Ovary (tissue), 9 donors: ENCODE measurements around the gene ARHGEF12. TPM values are rescaled to one million over a fixed set of nuclear protein-coding genes. Genes with fewer than 3 reads are reported as not detected.

ENCODE experiments used
- DNase-seq, 5 donors: peaks; one replicate each; pipeline ENCODE4 v3.0.0-alpha.2; 2019 to 2020
- H3K27ac ChIP-seq, 2 donors: fragments of 200-600 bp; one replicate each; pipeline versions ENCODE4 v1.5.1 to v1.8.0; 2019 to 2022
- H3K27me3 ChIP-seq: fragments of 200-600 bp; one replicate; pipeline ENCODE4 v1.8.0; 2022
- H3K36me3 ChIP-seq: fragments of 200-600 bp; sonication (generic); one replicate; pipeline ENCODE4 v1.5.1; 2019
- H3K4me1 ChIP-seq: one replicate; pipeline ENCODE4 v1.8.1; 2013; ENCODE audit warnings: mild to moderate bottlenecking, moderate library complexity; ENCODE audit not compliant: insufficient read depth
- H3K4me3 ChIP-seq: fragments of 200-600 bp; sonication (generic); one replicate; pipeline ENCODE4 v1.5.1; 2017
- H3K9me3 ChIP-seq, 2 donors: fragments of 200-600 bp in 1 of 2; sonication (generic) in 1 of 2; one replicate each; pipeline versions ENCODE4 v1.5.1 to v1.8.1; 2013 to 2019; ENCODE audit warnings: mild to moderate bottlenecking in 1 of 2, moderate library complexity in 1 of 2
- EP300 ChIP-seq: sonication (generic); formaldehyde crosslinking; IDR thresholded peaks from one replicate; pipeline ENCODE4 v1.6.1; 2017; ENCODE audit warnings: antibody characterized with exemption
- POLR2A ChIP-seq: fragments of 450-650 bp; IDR thresholded peaks from one replicate; pipeline ENCODE4 v1.6.1; 2017; ENCODE audit warnings: antibody characterized with exemption, mild to moderate bottlenecking, moderate library complexity
- WGBS, 3 donors: extraction: QIAGEN DNeasy Blood & Tissue Kit in 1 of 3; methylation state at CpG; one replicate each; pipeline versions ENCODE4 v1.1.5 to v1.1.7; 2013 to 2017; 5-methylcytosine and 5-hydroxymethylcytosine counted together
- intact Hi-C, 4 donors: fragments of 100-400 bp; cut with DNase I; formaldehyde crosslinking; loops; one replicate each; pipeline versions ENCODE4 v1.11.0 to v1.15.1; 2022 to 2023
- polyA plus RNA-seq, 2 donors: library from polyadenylated mRNA; stranded (reverse); fragments of 200-250 nt in 1 of 2; fragments of 350-450 nt in 1 of 2; fragmentation: Illumina TruSeq in 1 of 2; extraction: RNeasy Lipid Tissue Mini Kit (QIAGEN cat#74804) in 1 of 2; gene quantifications; one replicate each; pipeline ENCODE4 v1.2.3, GENCODE V29; 2013 to 2014
- total RNA-seq, 7 donors: library from RNA; depleted of rRNA in 2 of 7; stranded (reverse); fragments of >200 nt in 2 of 7; fragmentation: NEBNext Ultra II Directional in 3 of 7; extraction: Animal tissue kit (Norgen Biotek cat#: 25700) in 3 of 7; gene quantifications; one replicate each; pipeline versions ENCODE4 v1.1.0 to v1.2.4, GENCODE V29; 2016 to 2023
- TF ChIP-seq, protein P1 (sequence below), 3 donors: fragments of 450-650 bp in 2 of 3; fragments of 200-600 bp in 1 of 3; IDR thresholded peaks; one replicate each; pipeline versions ENCODE4 v1.5.1 to v1.8.0; 2016 to 2022; ENCODE audit warnings: antibody characterized with exemption in 3 of 3, mild to moderate bottlenecking in 1 of 3
- donor health status: DM: no; HTN: no; CAD: no; lungs with moderate emphysema.
- donor health status: DM: no; HTN: no; CAD: no.
- donor health status: Bipolar disorder and iron deficiency.
- donor health status: DM: yes; HTN: yes; CAD: no.
- donor health status: DM: no; HTN: no; CAD: no.
- donor health status: DM: yes; HTN: yes; CAD: no.

Gene ARHGEF12
- total and polyA plus RNA-seq, 9 donors = 22.1 to 92.9 (median 69.3) TPM

GRCh38 chr11:120343429-120343828, 7.2 kb downstream of the ARHGEF12 start:
- no peak for TF ChIP-seq POLR2A
- TF ChIP-seq, protein P1, sequence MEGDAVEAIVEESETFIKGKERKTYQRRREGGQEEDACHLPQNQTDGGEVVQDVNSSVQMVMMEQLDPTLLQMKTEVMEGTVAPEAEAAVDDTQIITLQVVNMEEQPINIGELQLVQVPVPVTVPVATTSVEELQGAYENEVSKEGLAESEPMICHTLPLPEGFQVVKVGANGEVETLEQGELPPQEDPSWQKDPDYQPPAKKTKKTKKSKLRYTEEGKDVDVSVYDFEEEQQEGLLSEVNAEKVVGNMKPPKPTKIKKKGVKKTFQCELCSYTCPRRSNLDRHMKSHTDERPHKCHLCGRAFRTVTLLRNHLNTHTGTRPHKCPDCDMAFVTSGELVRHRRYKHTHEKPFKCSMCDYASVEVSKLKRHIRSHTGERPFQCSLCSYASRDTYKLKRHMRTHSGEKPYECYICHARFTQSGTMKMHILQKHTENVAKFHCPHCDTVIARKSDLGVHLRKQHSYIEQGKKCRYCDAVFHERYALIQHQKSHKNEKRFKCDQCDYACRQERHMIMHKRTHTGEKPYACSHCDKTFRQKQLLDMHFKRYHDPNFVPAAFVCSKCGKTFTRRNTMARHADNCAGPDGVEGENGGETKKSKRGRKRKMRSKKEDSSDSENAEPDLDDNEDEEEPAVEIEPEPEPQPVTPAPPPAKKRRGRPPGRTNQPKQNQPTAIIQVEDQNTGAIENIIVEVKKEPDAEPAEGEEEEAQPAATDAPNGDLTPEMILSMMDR (IDR thresholded peaks at IDR 0.05) = no peak
- no peak for TF ChIP-seq EP300
- 80 to 96% (median 90%) methylated on average over 2 of the region's 2 CpGs for WGBS, 3 donors
- Histone ChIP-seq H3K4me3 (no peak overlapping the region), H3K9me3 (no peaks in the 10 kb centered on the region), H3K4me1 (peaks cover 11% of the 10 kb centered on the region), H3K27me3 (no peaks in the 10 kb centered on the region), H3K27ac (no peak overlapping the region), H3K36me3 (no peaks in the 10 kb centered on the region)
- DNase-seq = no peak
- intact Hi-C loops = no loop called here

DNA sequence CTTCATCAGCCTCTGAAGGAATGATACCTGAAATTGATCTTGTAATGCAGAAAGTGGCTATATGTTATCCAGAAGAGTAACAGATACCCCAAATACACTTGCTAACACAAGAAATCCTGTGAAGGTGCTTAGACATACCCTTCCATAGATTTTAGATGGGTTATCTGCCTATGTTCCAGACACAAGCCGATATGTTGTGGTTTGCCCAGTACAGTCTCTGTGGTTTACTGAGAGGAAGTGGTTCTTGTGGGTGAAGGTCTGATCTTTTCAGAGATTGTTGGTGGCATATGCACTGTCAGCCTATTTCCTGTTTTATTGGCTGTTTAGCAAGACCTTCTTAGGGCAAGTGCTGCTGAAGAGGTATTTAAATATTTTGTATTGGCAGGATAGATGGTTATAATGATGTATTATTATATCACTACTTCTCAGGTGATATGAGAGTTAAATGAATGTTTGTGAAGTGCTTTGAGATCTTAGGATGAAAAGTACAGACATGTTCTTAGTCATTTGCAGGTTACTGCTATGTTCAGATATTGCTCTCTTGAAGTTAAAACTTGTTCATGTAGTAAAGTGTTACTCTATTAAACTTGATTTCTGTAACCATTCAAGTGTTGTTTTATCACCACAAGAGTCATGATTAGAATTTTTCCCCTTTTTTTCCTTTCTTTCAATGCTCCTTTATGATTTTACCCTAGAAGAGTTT, 8.2 kb downstream of the ARHGEF12 start:
- 70 to 81% (median 77%) methylated on average over 1 of the region's 1 CpG for WGBS, 3 donors
- DNase-seq = no peak
- Histone ChIP-seq H3K27ac (no peak overlapping the region), H3K9me3 (no peaks in the 10 kb centered on the region), H3K36me3 (no peaks in the 10 kb centered on the region), H3K4me1 (peaks cover 11% of the 10 kb centered on the region), H3K4me3 (no peak overlapping the region), H3K27me3 (no peaks in the 10 kb centered on the region)
- TF ChIP-seq, protein P1 (IDR thresholded peaks at IDR 0.05) = no peak
- no peak for TF ChIP-seq POLR2A
- TF ChIP-seq EP300 = no peak
- intact Hi-C loops = no loop called here

GRCh38 chr11:120346233-120346632, 10.0 kb downstream of the ARHGEF12 start:
- TF ChIP-seq, protein P1 (IDR thresholded peaks at IDR 0.05) = no peak
- TF ChIP-seq EP300 (no peak), POLR2A (no peak)
- DNase-seq = no peak
- H3K27me3 ChIP-seq = no peaks in the 10 kb centered on the region
- WGBS, 3 donors = 37 to 38% (median 38%) methylated on average over 1 of the region's 1 CpG
- intact Hi-C loops = no loop called here
- H3K4me1 ChIP-seq = peaks cover 10% of the 10 kb centered on the region
- H3K27ac ChIP-seq = no peak overlapping the region
- no peaks in the 10 kb centered on the region for H3K36me3 ChIP-seq
- no peak overlapping the region for H3K4me3 ChIP-seq
- no peaks in the 10 kb centered on the region for H3K9me3 ChIP-seq

GRCh38 chr11:120350637-120351036, 14.4 kb downstream of the ARHGEF12 start:
- TF ChIP-seq POLR2A (no peak), EP300 (no peak)
- TF ChIP-seq, protein P1 (IDR thresholded peaks at IDR 0.05) = no peak
- H3K36me3 ChIP-seq = no peaks in the 10 kb centered on the region
- intact Hi-C loops = no loop called here
- no peak for DNase-seq
- H3K27me3 ChIP-seq = no peaks in the 10 kb centered on the region
- H3K27ac ChIP-seq = no peak overlapping the region
- H3K4me1 ChIP-seq = peaks cover 11% of the 10 kb centered on the region
- no peaks in the 10 kb centered on the region for H3K9me3 ChIP-seq
- H3K4me3 ChIP-seq = no peak overlapping the region
